PC-9 (cell line): ENCODE results near the gene JSRP1. TPM values are rescaled to one million over a fixed set of nuclear protein-coding genes. Genes with fewer than 3 reads are reported as not detected.

Source experiments
- BruUV-seq: library from RNA; stranded (reverse); fragments of 400-500 nt; replicated peaks from 2 replicates; lab custom pipeline; 2021; lab: Mats Ljungman, UMichigan
- CTCF ChIA-PET: fragments of 300-600 bp; sonication (Branson Sonifier 250); formaldehyde crosslinking; loops from one replicate; lab custom pipeline; 2022; ENCODE audit warnings: antibody characterized with exemption; lab: Charles Lee
- POLR2A ChIA-PET: fragments of 300-600 bp; sonication (Branson Sonifier 250); formaldehyde crosslinking; loops from one replicate; lab custom pipeline; 2022; ENCODE audit warnings: antibody characterized with exemption; ENCODE audit not compliant: unreplicated experiment; lab: Charles Lee
- DNase-seq, 2 experiments: peaks; one replicate each; pipeline versions ENCODE4 v3.0.0 to v3.0.0-alpha.2; 2015 to 2022; ENCODE audit warnings: mixed read lengths in 1 of 2
- H2AFZ ChIP-seq: fragments of 200-600 bp; sonication (generic); 2 replicates; pipeline ENCODE4 v1.8.1; 2017; ENCODE audit warnings: antibody characterized with exemption
- H3F3A ChIP-seq: fragments of 200-600 bp; sonication (generic); 2 replicates; pipeline ENCODE4 v1.8.1; 2017; ENCODE audit warnings: antibody characterized with exemption, mild to moderate bottlenecking, low read depth; ENCODE audit not compliant: insufficient read depth
- H3K27ac ChIP-seq: fragments of 200-600 bp; sonication (generic); 2 replicates; pipeline ENCODE4 v1.6.1; 2016; ENCODE audit warnings: mixed run types
- H3K27me3 ChIP-seq: fragments of 200-600 bp; sonication (generic); 2 replicates; pipeline ENCODE4 v1.6.1; 2016; ENCODE audit warnings: low read depth, mixed run types; ENCODE audit not compliant: insufficient read depth
- H3K36me3 ChIP-seq: fragments of 200-600 bp; sonication (generic); 2 replicates; pipeline ENCODE4 v1.6.1; 2016; ENCODE audit warnings: low read depth, mixed run types
- H3K4me1 ChIP-seq: fragments of 200-600 bp; sonication (generic); replicated peaks from 2 replicates; pipeline ENCODE4 v1.6.1; 2016; ENCODE audit warnings: mixed run types; ENCODE audit not compliant: insufficient read depth
- H3K4me2 ChIP-seq: fragments of 200-600 bp; sonication (generic); 2 replicates; pipeline ENCODE4 v1.6.1; 2017; ENCODE audit warnings: mixed run types
- H3K4me3 ChIP-seq: fragments of 200-600 bp; sonication (generic); 2 replicates; pipeline ENCODE4 v1.6.1; 2016; ENCODE audit warnings: mixed run types
- H3K79me2 ChIP-seq: fragments of 200-600 bp; sonication (generic); 2 replicates; pipeline ENCODE4 v1.6.1; 2017; ENCODE audit warnings: low read depth, mixed run types
- H3K9me2 ChIP-seq: fragments of 200-600 bp; sonication (generic); 2 replicates; pipeline ENCODE4 v1.8.1; 2017; ENCODE audit warnings: mild to moderate bottlenecking; ENCODE audit not compliant: insufficient read depth
- H3K9me3 ChIP-seq: fragments of 200-600 bp; sonication (generic); 2 replicates; pipeline ENCODE4 v1.8.1; 2016; ENCODE audit warnings: low read depth; ENCODE audit not compliant: insufficient read depth
- H4K20me1 ChIP-seq: fragments of 200-600 bp; sonication (generic); 2 replicates; pipeline ENCODE4 v1.8.1; 2017; ENCODE audit not compliant: insufficient read depth
- EZH2 ChIP-seq: fragments of 200-600 bp; sonication (generic); IDR thresholded peaks from 2 replicates; pipeline ENCODE4 v1.8.0; 2017; ENCODE audit warnings: antibody characterized with exemption, low read depth
- intact Hi-C: fragments of 100-400 bp; cut with micrococcal nuclease; formaldehyde crosslinking; loops from one replicate; pipeline ENCODE4 v1.10.0; 2022; ENCODE audit not compliant: unreplicated experiment
- total RNA-seq: library from RNA; stranded (reverse); gene quantifications from 2 replicates; pipeline ENCODE4 v1.2.3, GENCODE V29; 2021
- TF ChIP-seq, protein P1 (sequence below): fragments of 200-600 bp; sonication (generic); conservative IDR thresholded peaks from 2 replicates; pipeline ENCODE4 v1.6.1; 2017; ENCODE audit warnings: mixed run types, antibody characterized with exemption, mild to moderate bottlenecking, moderate library complexity

The JSRP1 gene
- total RNA-seq, 1 experiment from 2014 or later, result 1.1 TPM

DNA sequence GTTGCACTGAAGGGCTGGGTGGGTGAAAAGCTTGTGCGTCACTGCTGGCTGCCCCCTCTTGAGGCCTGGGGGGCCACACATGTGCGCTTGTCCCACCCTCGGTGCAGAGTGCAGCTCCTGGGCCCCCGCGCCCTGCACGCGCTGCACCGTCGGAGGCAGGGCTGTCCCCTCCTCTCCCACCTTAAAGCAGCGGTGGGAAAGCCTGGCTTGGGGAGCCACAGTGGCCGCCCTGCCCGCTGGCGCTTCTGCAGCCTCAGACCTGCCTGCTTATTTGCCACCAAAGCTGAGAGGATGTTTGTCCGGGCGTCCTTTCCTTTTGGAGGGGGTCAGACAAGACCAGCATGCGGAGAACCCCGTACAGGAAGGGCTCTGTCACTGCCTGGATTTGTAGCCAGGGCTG lies 46.8 kb downstream of the JSRP1 start:
- BruUV-seq, result no TSS peak
- Histone ChIP-seq H3K4me1 (no peaks in the 10 kb centered on the region), H3K27ac (no peak overlapping the region), H3K79me2 (no peaks in the 10 kb centered on the region), H4K20me1 (no peaks in the 10 kb centered on the region), H3K9me2 (no peaks in the 10 kb centered on the region), H3K4me2 (no peak overlapping the region), H3K9me3 (no peaks in the 10 kb centered on the region), H2AFZ (no peak overlapping the region), H3K4me3 (no peak overlapping the region), H3F3A (no peaks in the 10 kb centered on the region), H3K27me3 (no peaks in the 10 kb centered on the region), H3K36me3 (no peaks in the 10 kb centered on the region)
- TF ChIP-seq, protein P1, sequence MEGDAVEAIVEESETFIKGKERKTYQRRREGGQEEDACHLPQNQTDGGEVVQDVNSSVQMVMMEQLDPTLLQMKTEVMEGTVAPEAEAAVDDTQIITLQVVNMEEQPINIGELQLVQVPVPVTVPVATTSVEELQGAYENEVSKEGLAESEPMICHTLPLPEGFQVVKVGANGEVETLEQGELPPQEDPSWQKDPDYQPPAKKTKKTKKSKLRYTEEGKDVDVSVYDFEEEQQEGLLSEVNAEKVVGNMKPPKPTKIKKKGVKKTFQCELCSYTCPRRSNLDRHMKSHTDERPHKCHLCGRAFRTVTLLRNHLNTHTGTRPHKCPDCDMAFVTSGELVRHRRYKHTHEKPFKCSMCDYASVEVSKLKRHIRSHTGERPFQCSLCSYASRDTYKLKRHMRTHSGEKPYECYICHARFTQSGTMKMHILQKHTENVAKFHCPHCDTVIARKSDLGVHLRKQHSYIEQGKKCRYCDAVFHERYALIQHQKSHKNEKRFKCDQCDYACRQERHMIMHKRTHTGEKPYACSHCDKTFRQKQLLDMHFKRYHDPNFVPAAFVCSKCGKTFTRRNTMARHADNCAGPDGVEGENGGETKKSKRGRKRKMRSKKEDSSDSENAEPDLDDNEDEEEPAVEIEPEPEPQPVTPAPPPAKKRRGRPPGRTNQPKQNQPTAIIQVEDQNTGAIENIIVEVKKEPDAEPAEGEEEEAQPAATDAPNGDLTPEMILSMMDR, result no peak
- no peak for TF ChIP-seq EZH2
- ChIA-PET CTCF (no interaction called here), POLR2A (no interaction called here)
- DNase-seq, result no peak
- intact Hi-C loops, result no loop called here

DNA sequence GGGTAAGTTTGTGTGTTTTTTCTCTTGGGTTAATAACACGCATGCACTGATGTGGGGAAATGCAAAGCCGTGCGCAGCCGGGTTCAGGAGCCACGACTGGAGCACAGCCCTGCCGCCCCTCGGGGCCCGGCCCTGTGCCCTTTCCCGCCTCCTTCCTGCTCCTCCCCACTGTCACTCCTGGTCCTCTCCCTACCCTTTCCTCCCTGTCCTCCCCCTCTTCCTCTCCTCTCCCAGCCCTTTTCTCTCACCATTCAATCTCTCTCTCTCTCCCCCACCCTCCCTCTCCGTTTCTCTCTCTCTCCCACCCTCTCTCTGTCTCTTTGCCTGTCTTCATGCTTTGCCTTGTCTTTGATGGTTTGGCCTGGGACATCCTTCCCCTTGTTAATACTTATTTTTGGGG lies 47.2 kb downstream of the JSRP1 start:
- Histone ChIP-seq H3K36me3 (no peaks in the 10 kb centered on the region), H3K4me2 (no peak overlapping the region), H3F3A (no peaks in the 10 kb centered on the region), H3K9me3 (no peaks in the 10 kb centered on the region), H3K79me2 (no peaks in the 10 kb centered on the region), H4K20me1 (no peaks in the 10 kb centered on the region), H3K9me2 (no peaks in the 10 kb centered on the region), H3K27ac (no peak overlapping the region), H3K27me3 (no peaks in the 10 kb centered on the region), H3K4me1 (no peaks in the 10 kb centered on the region), H3K4me3 (no peak overlapping the region), H2AFZ (no peak overlapping the region)
- ChIA-PET CTCF (no interaction called here), POLR2A (interaction anchor here (0.6 kb wide), 1 partner anchor 51 kb away, joined by 8 read pairs; no protein-coding TSS in a partner anchor)
- no peak for DNase-seq
- intact Hi-C loops, result no loop called here
- no TSS peak for BruUV-seq
- TF ChIP-seq, protein P1, result no peak
- no peak for TF ChIP-seq EZH2

DNA sequence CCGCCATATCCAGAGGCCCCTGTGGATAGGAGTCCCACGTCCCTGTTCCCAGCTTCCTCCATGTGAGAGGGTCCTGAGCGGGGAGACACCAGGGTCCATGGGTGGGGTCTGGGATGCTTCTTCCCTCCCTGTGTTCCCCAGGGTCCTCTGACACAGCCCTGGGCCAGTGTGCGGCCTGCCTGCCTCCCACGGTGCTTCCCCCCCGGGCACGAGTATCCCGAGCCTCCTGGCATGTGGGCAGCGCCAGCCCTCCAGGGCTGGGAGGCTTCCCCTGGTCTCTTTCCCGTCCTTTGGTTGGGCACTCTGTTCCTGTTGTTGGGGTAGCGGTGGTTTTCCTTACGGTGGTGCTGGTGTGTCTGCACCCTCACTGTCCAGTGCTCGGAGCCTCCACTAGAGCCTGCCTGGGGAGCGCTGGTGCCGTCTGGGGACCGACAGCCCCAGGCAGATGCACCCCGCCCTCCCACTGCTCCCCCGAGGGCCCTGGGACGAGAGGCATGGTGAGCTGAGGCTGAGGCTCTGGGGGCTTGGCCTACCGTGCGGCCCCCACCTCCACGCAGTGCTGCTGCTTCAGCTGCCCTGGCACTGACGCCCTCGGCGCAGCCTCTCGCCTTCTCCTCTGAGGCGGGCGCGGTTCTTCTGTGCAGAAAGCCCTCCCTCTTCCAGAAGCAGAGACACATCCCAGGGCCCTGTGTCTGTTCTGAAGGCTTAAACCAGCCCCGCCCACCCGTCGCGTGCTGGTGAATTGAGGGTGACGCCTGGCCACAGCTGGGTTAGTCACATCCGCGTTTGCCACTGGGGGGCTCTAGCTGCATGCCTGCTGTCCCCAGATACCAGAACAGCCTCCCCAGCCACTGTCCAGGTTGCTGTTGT lies 48.0 kb downstream of the JSRP1 start:
- ChIA-PET CTCF (no interaction called here), POLR2A (interaction anchor here (0.6 kb wide), 1 partner anchor 50 kb away, joined by 8 read pairs; no protein-coding TSS in a partner anchor)
- no TSS peak for BruUV-seq
- no peak for DNase-seq
- no peaks in the 10 kb centered on the region for H3K36me3 ChIP-seq
- no peaks in the 10 kb centered on the region for H3K4me1 ChIP-seq
- H3F3A ChIP-seq, result no peaks in the 10 kb centered on the region
- no peak overlapping the region for H2AFZ ChIP-seq
- H3K4me3 ChIP-seq, result no peak overlapping the region
- intact Hi-C loops, result no loop called here
- H3K4me2 ChIP-seq, result no peak overlapping the region
- H3K27me3 ChIP-seq, result no peaks in the 10 kb centered on the region
- H3K9me2 ChIP-seq, result no peaks in the 10 kb centered on the region
- no peak overlapping the region for H3K27ac ChIP-seq
- no peaks in the 10 kb centered on the region for H4K20me1 ChIP-seq
- no peak for TF ChIP-seq EZH2
- TF ChIP-seq, protein P1, result no peak
- no peaks in the 10 kb centered on the region for H3K79me2 ChIP-seq
- H3K9me3 ChIP-seq, result no peaks in the 10 kb centered on the region
